NCI-H446 (cell line): ENCODE measurements around the gene LPCAT2.

Experiments used
- DNase-seq, 2 experiments: peaks; one replicate each; lab custom pipeline; 2025; lab: John Stamatoyannopoulos, UW

The LPCAT2 gene

DNA sequence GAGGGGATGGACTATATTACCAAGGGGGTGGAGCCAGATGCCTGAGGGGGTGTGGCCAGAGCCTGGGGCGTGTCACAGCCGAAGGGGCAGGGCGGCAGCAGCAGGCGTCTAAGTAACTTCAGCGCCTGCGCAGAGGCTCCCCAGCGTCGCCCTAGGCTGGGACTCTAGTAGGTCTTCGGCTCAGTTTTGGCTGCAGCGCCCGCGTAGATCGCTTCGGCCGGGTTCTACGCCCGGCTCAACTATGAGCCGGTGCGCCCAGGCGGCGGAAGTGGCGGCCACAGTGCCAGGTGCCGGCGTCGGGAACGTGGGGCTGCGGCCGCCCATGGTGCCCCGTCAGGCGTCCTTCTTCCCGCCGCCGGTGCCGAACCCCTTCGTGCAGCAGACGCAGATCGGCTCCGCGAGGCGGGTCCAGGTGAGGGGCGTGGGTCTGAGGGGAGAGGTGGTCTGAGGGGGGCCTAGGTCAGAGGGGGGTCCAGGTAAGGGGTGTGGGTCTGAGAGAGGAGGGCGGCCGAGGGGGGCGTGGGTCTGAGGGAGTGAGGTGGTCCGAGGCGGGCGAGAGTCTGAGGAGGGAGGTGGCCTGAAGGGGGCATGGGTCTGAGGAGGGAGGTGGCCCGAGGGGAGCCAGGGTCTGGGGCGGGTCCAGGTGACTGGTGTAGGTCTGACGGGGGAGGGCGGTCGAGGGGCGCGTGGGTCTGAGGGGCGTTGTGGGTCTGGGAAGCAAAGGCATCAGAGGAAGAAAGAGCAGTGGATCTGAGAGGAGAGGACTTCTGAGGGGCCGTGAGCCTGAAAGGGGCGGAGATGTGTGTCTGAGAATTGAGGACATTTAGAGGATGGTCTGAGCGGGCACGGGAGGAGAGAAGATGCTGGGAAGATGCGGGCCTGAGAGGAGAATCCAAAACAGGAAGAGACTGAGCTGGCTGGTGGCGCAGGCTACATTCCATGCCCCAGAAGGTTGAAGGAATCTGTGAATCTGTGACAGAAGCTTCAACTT, at the start of gene LPCAT2:
TSS of gene LPCAT2 (plus strand) at position 132 of the 991 bp plus-strand sequence. CDS start at position 242, 110 bp downstream.
- DNase-seq, result peak in 1 of 2 experiments; percentile 39

DNA sequence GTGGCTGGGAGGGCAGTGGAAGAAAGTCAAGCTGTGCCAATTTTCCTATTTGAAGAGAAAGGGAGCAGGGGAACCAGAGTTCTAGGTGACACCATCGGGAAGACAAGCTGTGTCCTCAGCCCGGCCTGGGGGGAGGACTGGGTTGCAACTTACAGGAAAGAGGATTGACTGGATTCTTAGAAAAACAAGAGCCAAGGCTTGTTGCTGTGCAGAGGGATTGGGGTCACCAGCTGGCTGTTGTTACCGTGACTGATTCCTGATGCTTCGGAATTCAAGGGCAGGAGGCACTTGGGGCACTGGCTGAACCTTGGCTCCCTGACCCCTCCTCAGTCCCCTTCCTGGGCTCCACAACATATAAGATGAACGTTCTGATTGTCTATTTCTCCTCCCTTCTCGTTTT, 46.6 kb upstream of the LPCAT2 start:
- DNase-seq, result no peak

DNA sequence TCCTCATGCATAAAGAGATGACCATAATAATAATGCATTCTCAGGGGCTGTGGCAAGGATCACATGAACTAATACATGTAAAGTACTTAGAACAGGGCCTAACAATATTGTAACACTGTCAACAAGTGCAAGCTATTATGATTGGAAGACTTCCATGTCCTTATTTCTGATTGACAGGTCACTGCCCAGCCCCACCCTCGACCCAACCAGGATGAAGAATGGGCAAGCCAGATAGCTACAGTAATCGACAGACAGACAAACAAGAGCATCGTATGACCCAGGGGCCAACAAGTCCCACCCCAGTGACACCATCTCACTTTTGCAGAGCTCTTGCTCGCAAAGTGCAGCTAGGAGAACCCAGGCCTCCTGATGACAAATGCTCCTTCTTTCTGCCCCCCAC, 44.5 kb upstream of the LPCAT2 start:
- no peak for DNase-seq

- DNase-seq, result peak; percentile 32 to 79
These were observed 43.6 kb upstream of the LPCAT2 start for GRCh38 chr16:55465077-55465896.

GRCh38 chr16:55466209-55466608, 42.7 kb upstream of the LPCAT2 start:
- no peak for DNase-seq

DNA sequence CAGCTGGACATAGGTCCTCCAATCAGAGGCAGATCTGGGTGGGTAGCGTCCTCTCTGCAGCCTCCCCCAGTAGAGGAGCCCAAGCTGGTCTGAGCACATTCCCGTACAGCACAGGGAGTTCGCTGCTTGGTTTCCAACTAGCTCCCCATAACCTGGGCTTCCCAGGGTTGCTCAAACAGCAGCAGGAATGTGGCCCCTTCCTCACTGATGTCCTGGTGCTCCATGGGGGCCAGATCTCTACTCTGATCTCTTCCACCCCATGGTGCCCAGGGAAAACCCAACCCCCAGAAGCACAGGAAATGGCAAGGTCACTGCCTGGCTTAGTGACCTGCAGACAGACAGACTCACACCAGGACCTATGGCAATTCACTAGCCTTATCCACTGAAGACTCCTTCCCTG, 41.0 kb upstream of the LPCAT2 start:
- no peak for DNase-seq

DNA sequence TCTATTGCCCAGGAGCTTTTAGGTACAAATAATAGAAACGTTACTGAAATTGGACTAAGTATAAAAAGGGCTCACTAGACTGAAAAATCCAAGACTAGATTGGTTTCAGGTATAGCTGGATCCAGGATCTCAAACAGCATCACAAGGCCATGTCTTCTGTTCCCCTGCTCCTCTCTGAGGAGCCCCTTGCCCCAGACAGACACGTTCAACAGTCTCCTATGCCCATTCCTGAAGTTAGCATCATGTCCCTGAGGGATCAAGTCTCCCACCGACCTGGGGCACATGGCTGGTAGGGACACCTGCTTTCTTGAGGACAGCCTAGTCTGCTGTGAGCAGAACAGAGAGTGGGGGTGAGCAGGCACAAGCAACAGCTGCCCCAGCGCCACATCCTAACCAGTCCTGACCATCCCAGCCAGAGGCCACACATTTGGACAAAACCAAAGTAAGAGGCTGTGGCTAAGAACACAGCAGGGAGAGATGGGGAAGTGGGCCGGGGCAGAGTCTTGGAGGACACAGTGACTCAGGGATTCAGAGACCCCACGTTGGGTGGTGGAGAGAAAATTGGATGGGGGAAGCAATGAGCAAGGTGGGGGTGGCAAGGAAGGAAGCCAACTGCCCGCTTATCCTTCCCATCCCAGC, 40.4 kb upstream of the LPCAT2 start:
- DNase-seq, result no peak

- DNase-seq, result no peak
These were observed 38.9 kb upstream of the LPCAT2 start for GRCh38 chr16:55469821-55470532.

GRCh38 chr16:55470533-55471371, 38.1 kb upstream of the LPCAT2 start:
- DNase-seq, result peak; percentile 53 to 79

DNA sequence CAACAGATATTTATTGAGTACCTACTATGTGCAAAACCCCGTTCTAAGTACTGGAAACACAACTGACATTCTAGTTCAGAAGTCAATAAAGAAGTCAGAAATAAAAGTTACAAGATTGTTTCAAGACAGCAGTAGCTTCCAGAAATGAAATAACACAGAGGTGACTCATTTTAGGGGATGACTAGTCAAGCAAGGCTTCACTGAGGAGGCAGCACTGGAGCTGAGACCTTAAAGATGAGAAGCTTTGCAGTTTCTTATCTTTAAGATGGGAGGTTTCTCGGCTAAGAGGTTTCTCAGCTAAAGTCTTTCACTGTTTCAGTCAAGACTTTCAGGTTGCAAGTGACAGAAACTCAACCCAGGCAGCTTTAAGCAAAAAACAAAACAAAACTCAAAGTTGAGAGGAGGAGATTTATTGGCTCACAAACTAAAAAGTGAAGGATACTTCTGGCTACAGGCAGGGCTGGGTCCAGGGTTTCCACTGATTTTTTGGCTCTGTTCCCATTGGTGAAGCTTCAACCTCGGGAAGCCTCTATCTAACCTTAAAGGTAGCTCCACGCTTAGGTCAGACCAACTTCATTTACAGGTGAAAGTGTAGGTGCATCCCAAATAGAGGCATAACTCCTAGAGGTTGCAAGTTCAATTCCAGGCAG, 37.3 kb upstream of the LPCAT2 start:
- DNase-seq, result no peak

DNA sequence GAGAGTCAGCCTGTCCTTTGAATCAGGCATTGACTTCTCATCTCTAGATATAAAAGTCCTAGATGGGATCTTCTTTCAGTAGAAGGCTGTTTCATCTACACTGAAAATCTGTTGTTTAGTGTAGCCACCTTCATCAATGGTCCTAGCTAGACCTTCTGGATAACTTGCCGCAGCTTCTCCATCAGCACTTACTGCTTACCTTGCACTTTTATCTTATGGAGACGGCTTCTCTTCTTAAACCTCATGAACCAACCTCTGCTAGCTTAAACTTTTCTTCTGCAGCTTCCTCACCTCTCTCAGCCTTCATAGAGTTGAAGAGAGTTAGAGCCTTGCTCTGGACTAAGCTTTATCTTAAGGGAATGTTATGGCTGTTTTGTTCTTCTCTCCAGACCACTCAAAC, 35.3 kb upstream of the LPCAT2 start:
- DNase-seq, result no peak

- DNase-seq, result no peak
These were observed 34.1 kb upstream of the LPCAT2 start for GRCh38 chr16:55474821-55475220.

DNA sequence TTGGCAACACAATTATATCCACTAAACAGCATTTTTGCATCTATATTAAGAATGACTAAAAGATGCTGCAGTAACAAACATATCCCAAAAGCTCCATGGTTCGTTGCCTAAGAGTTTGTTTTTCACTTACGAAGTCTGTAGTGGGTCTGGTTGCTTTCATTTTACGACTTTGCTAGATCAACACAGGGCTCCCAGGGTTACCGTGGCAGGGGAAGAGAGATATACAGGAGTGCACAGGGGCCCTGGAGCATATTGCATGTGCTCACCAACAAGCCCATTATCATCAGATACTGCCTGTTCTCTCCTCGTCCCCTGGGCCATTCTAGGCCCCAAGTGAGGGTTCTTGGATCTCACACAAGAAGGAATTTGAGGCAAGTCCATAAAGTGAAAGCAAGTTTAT, 33.0 kb upstream of the LPCAT2 start:
- DNase-seq, result no peak

DNA sequence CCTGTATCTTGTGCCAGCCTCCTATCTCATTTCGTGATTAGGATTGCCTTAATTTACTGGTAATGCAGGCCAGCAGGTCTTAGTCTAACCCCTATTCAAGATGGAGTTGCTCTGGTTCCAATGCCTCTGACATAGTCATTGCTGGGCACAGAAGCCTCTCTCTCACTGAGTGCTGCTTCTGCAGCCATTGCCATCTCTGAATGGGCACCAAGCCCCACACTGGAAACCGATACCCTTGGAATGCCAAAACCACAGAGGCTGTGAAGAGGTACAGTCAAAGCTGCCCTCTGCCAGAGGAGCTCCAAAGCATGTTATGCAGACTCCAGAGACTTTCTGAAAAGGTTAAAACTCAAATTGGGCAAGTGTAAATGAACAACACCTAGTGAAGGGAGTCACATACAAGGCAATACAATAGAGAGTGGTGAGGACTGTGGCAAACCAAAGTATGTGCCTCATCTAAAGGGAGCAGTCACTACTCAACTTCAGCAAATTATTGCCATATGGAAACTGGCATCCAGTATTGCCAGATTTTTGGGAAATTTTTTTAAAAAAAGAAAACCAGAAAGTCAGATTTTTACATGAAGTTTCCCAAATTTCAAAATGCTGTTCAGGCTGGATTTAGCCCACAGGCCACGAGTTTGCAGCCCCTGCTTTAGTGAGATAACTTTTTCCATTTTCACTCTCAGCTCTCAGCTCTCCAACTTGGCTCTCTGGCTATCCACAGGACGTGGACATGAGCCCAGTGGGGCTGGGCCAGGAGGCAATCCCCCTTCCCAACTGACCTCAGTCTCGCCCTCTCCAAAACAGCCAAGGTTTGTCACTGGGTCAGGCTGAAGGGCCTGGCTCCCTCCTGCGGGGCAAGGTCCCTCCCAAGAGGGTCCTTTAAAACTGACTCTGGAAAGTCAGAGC, 32.0 kb upstream of the LPCAT2 start:
- no peak for DNase-seq

GRCh38 chr16:55477736-55478135, 31.1 kb upstream of the LPCAT2 start:
- DNase-seq, result no peak

DNA sequence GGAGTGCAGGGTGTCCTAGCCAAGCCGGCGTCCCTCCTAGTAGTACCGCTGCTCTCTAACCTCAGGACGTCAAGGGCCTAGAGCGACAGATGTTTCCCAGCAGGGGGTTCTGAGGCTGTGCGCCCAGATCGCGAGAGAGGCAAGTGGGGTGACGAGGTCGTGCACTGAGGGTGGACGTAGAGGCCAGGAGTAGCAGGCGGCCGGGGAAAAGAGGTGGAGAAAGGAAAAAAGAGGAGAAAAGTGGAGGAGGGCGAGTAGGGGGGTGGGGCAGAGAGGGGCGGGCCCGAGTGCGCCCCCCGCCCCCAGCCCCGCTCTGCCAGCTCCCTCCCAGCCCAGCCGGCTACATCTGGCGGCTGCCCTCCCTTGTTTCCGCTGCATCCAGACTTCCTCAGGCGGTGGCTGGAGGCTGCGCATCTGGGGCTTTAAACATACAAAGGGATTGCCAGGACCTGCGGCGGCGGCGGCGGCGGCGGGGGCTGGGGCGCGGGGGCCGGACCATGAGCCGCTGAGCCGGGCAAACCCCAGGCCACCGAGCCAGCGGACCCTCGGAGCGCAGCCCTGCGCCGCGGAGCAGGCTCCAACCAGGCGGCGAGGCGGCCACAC, 29.9 kb upstream of the LPCAT2 start, which contains the start of gene MMP2:
TSS of gene MMP2 (plus strand) at position 372 of the 603 bp plus-strand sequence. CDS start 282 bp downstream, outside the sequence.
- DNase-seq, result peak in 1 of 2 experiments; percentile 18

GRCh38 chr16:55479430-55480140, 29.3 kb upstream of the LPCAT2 start:
- no peak for DNase-seq

- peak in 1 of 2 experiments; percentile 15 for DNase-seq
These were observed 28.6 kb upstream of the LPCAT2 start for GRCh38 chr16:55480228-55480655.
